Uterus (tissue), 4 donors: Measurements from ENCODE around the gene BACH2. TPM values are rescaled to one million over a fixed set of nuclear protein-coding genes. Genes with fewer than 3 reads are reported as not detected.

ENCODE experiments used
- DNase-seq, 2 donors: peaks; one replicate each; pipeline ENCODE4 v3.0.0-alpha.2; 2019 to 2020
- H3K27ac ChIP-seq, 2 donors: fragments of 200-600 bp; sonication (generic); 1 replicate in 1 of 2; 2 replicates in 1 of 2; pipeline ENCODE4 v1.5.1; 2016 to 2018
- H3K27me3 ChIP-seq, 2 donors: fragments of 200-600 bp; sonication (generic); one replicate each; pipeline ENCODE4 v1.5.1; 2018 to 2019; ENCODE audit warnings: control low read depth in 1 of 2
- H3K36me3 ChIP-seq, 2 donors: fragments of 200-600 bp; sonication (generic); one replicate each; pipeline ENCODE4 v1.5.1; 2019; ENCODE audit warnings: control low read depth in 1 of 2
- H3K4me1 ChIP-seq, 2 donors: fragments of 200-600 bp; sonication (generic); one replicate each; pipeline ENCODE4 v1.5.1; 2018 to 2019; ENCODE audit warnings: control low read depth in 1 of 2
- H3K4me3 ChIP-seq, 2 donors: fragments of 200-600 bp; sonication (generic); 1 replicate in 1 of 2; 2 replicates in 1 of 2; pipeline ENCODE4 v1.5.1; 2018 to 2019; ENCODE audit warnings: mild to moderate bottlenecking in 1 of 2
- H3K9me3 ChIP-seq, 2 donors: fragments of 200-600 bp; sonication (generic); one replicate each; pipeline ENCODE4 v1.5.1; 2019; ENCODE audit warnings: control low read depth in 1 of 2
- CTCF ChIP-seq, 4 experiments: fragments of 200-600 bp in 2 of 4; fragments of 450-650 bp in 2 of 4; sonication (generic) in 2 of 4; IDR thresholded peaks; one replicate each; pipeline ENCODE4 v1.5.1; 2016 to 2019; ENCODE audit warnings: antibody characterized with exemption in 4 of 4, mild to moderate bottlenecking in 2 of 4, moderate library complexity in 1 of 4
- POLR2A ChIP-seq, 2 donors: fragments of 450-650 bp; IDR thresholded peaks; one replicate each; pipeline ENCODE4 v1.6.1; 2016; ENCODE audit warnings: antibody characterized with exemption in 2 of 2, mild to moderate bottlenecking in 1 of 2, moderate library complexity in 1 of 2
- intact Hi-C: fragments of 100-400 bp; cut with DNase I; formaldehyde crosslinking; loops from one replicate; pipeline ENCODE4 v1.15.1; 2023; ENCODE audit warnings: low total_unique reads
- total RNA-seq, 4 donors: library from RNA; depleted of rRNA in 3 of 4; stranded (reverse); fragments of >200 nt in 3 of 4; gene quantifications; one replicate each; pipeline versions ENCODE4 v1.1.0 to v1.2.4, GENCODE V29; 2014 to 2023
- donor health status: DM: yes; HTN: yes; CAD: no.

Gene BACH2
- total RNA-seq, 4 donors from 2014 or later = 1.3 to 15.0 (median 9.7) TPM

- Histone ChIP-seq H3K9me3 (no peaks in the 10 kb centered on the region), H3K27ac (no peak overlapping the region), H3K4me1 (no peaks in the 10 kb centered on the region), H3K27me3 (no peaks in the 10 kb centered on the region), H3K4me3 (no peak overlapping the region), H3K36me3 (no peaks in the 10 kb centered on the region)
- DNase-seq = no peak
- intact Hi-C loops = no loop called here
- TF ChIP-seq POLR2A (IDR thresholded peaks at IDR 0.05) = no peak
- TF ChIP-seq CTCF (IDR thresholded peaks at IDR 0.05) = no peak
Observed at GRCh38 chr6:89927264-89927663, 369.4 kb downstream of the BACH2 start.

GRCh38 chr6:89925826-89926225 is 370.8 kb downstream of the BACH2 start:
- H3K27me3 ChIP-seq = no peaks in the 10 kb centered on the region
- H3K36me3 ChIP-seq = no peaks in the 10 kb centered on the region
- TF ChIP-seq CTCF (IDR thresholded peaks at IDR 0.05) (no peak), POLR2A (IDR thresholded peaks at IDR 0.05) (no peak)
- H3K9me3 ChIP-seq = no peaks in the 10 kb centered on the region
- no peak for DNase-seq
- H3K4me3 ChIP-seq = no peak overlapping the region
- no peaks in the 10 kb centered on the region for H3K4me1 ChIP-seq
- H3K27ac ChIP-seq = no peak overlapping the region
- intact Hi-C loops = no loop called here

GRCh38 chr6:89924231-89924630 is 372.4 kb downstream of the BACH2 start:
- H3K4me3 ChIP-seq = no peak overlapping the region
- TF ChIP-seq CTCF (IDR thresholded peaks at IDR 0.05) = no peak
- TF ChIP-seq POLR2A (IDR thresholded peaks at IDR 0.05) = no peak
- H3K4me1 ChIP-seq = no peaks in the 10 kb centered on the region
- no peaks in the 10 kb centered on the region for H3K36me3 ChIP-seq
- no peaks in the 10 kb centered on the region for H3K27me3 ChIP-seq
- intact Hi-C loops = no loop called here
- no peak overlapping the region for H3K27ac ChIP-seq
- DNase-seq = no peak
- no peaks in the 10 kb centered on the region for H3K9me3 ChIP-seq

- no peak overlapping the region for H3K27ac ChIP-seq
- intact Hi-C loops = no loop called here
- H3K36me3 ChIP-seq = no peaks in the 10 kb centered on the region
- no peak overlapping the region for H3K4me3 ChIP-seq
- DNase-seq = no peak
- no peaks in the 10 kb centered on the region for H3K4me1 ChIP-seq
- no peaks in the 10 kb centered on the region for H3K27me3 ChIP-seq
- TF ChIP-seq POLR2A (IDR thresholded peaks at IDR 0.05) = no peak
- no peak for TF ChIP-seq CTCF (IDR thresholded peaks at IDR 0.05)
- H3K9me3 ChIP-seq = no peaks in the 10 kb centered on the region
Observed at GRCh38 chr6:89921691-89922090, 375.0 kb downstream of the BACH2 start.

GRCh38 chr6:89921197-89921596 is 375.4 kb downstream of the BACH2 start:
- TF ChIP-seq CTCF (IDR thresholded peaks at IDR 0.05) (no peak), POLR2A (IDR thresholded peaks at IDR 0.05) (no peak)
- intact Hi-C loops = no loop called here
- H3K36me3 ChIP-seq = no peaks in the 10 kb centered on the region
- DNase-seq = no peak
- peaks cover 0 to 4% of the 10 kb centered on the region in 2 donors for H3K9me3 ChIP-seq
- H3K27ac ChIP-seq = no peak overlapping the region
- no peaks in the 10 kb centered on the region for H3K27me3 ChIP-seq
- no peak overlapping the region for H3K4me3 ChIP-seq
- H3K4me1 ChIP-seq = no peaks in the 10 kb centered on the region
